ENCODE measurements around the gene RTL10. TPM values are rescaled to one million over a fixed set of nuclear protein-coding genes. Genes with fewer than 3 reads are reported as not detected.

The RTL10 gene
- total and polyA plus RNA-seq, 2 of the 8 experiments (the other 6 are each of a cell fraction or from before 2014, with no cell fraction given): 11.5 to 18.8 TPM

- DNase-seq (ENCODE audit: low read depth in 1 of 2, low spot score in 2 of 2): peak in 1 of 2 experiments; percentile 34
- Histone ChIP-seq H3K36me3 (ENCODE audit: control insufficient read depth in 2 of 4, insufficient read depth in 4 of 4, low read length in 3 of 4) (no peaks in the 10 kb centered on the region), H4K20me1 (replicated peaks in 1 of 2; ENCODE audit: control insufficient read depth in 1 of 2, insufficient read depth in 2 of 2, low read length in 2 of 2) (peaks cover 0 to 3% of the 10 kb centered on the region in 2 experiments), H3K27ac (ENCODE audit: low read depth, low read length) (no peak overlapping the region), H3K79me2 (ENCODE audit: control insufficient read depth in 1 of 2, insufficient read depth in 2 of 2, low read length in 2 of 2) (no peaks in the 10 kb centered on the region), H3K4me3 (ENCODE audit: extremely low read depth in 1 of 4, insufficient read depth in 2 of 4, low read depth in 3 of 4, low read length in 4 of 4) (no peak overlapping the region), H3K56ac (replicated peaks; ENCODE audit: insufficient read length, low read depth, low read length) (no peak overlapping the region), H3K27me3 (replicated peaks in 1 of 4; ENCODE audit: control insufficient read depth in 3 of 4, extremely low read depth in 1 of 4, insufficient read depth in 3 of 4, low read length in 3 of 4) (no peaks in the 10 kb centered on the region), H4K5ac (ENCODE audit: insufficient read length, low read depth, low read length) (no peak overlapping the region), H3K79me1 (ENCODE audit: low read depth, low read length) (no peaks in the 10 kb centered on the region), H4K8ac (ENCODE audit: extremely low read depth, insufficient read depth, low read length) (no peak overlapping the region), H2BK5ac (ENCODE audit: low read depth, low read length) (no peak overlapping the region), H3K4me2 (ENCODE audit: insufficient read depth in 1 of 2, low read depth in 2 of 2, low read length in 2 of 2) (no peak overlapping the region), H3K4me1 (replicated peaks in 1 of 4; ENCODE audit: control insufficient read depth in 3 of 4, insufficient read depth in 4 of 4, low read length in 3 of 4) (no peaks in the 10 kb centered on the region; a peak in 1 of 7 replicates), H3K4ac (replicated peaks; ENCODE audit: insufficient read length, low read depth, low read length) (no peak overlapping the region), H3K14ac (ENCODE audit: insufficient read length) (no peak overlapping the region), H2BK120ac (replicated peaks; ENCODE audit: low read depth, low read length) (no peak overlapping the region), H2AK5ac (ENCODE audit: low read depth, low read length) (no peak overlapping the region), H3K23ac (ENCODE audit: insufficient read length) (no peak overlapping the region), H2AFZ (ENCODE audit: low read length) (no peak overlapping the region), H3K9ac (replicated peaks in 1 of 4; ENCODE audit: extremely low read depth in 1 of 4, low read depth in 3 of 4, low read length in 3 of 4) (no peak overlapping the region), H2BK20ac (ENCODE audit: low read length) (no peak overlapping the region), H2BK15ac (ENCODE audit: low read length) (no peak overlapping the region), H3K9me3 (ENCODE audit: insufficient read depth in 2 of 2, low read depth in 1 of 2, low read length in 1 of 2) (no peaks in the 10 kb centered on the region), H2BK12ac (ENCODE audit: low read depth, low read length) (no peak overlapping the region), H3K23me2 (ENCODE audit: low read depth, low read length) (peaks cover 2% of the 10 kb centered on the region; the same call in 1 of the 2 replicates), H4K91ac (replicated peaks; ENCODE audit: insufficient read length, low read length) (no peak overlapping the region), H3K18ac (ENCODE audit: extremely low read depth, low read length) (no peak overlapping the region)
- WGBS, 2 experiments (ENCODE audit: extremely low coverage in 1 of 2, insufficient coverage in 1 of 2, insufficient read length in 1 of 2, insufficient replicate concordance in 2 of 2, low coverage in 1 of 2, low lambda C conversion rate in 2 of 2, missing lambda C conversion rate in 1 of 2): 95% methylated on average over 11 of the region's 11 CpGs; no CpG with 5 or more reads in 1 of the 2 experiments
- POLR2A ChIA-PET (ENCODE audit: partially characterized antibody): no interaction called here
- no peak for FAIRE-seq
- TF ChIP-seq GABPA (IDR thresholded peaks at IDR 0.05; ENCODE audit: borderline replicate concordance, insufficient read depth, low read length): no peak
- TF ChIP-seq RBBP5 (IDR thresholded peaks at IDR 0.05; ENCODE audit: borderline replicate concordance, low read depth, low read length): no peak
- CTCF ChIA-PET (ENCODE audit: partially characterized antibody): interaction anchor here (1.0 to 2.3 kb wide), 4 partner anchors 8 to 97 kb away, joined by 3 to 14 read pairs (median 8); no protein-coding TSS in a partner anchor
Measured at GRCh38 chr22:19812910-19813309, 41.8 kb downstream of the RTL10 start.
